ENCODE data around the gene NFAM1.

The NFAM1 gene

GRCh38 chr22:42331014-42331413 is 101.2 kb downstream of the NFAM1 start:
- DNase-seq = no peak
